HG02623 (cell line): ENCODE measurements around the gene DHRS9.

ENCODE experiments used
- ATAC-seq: cut with Tn5 transposase; IDR thresholded peaks from one replicate; pipeline ENCODE4 v1.9.1; 2021; ENCODE audit warnings: moderate library complexity; ENCODE audit not compliant: unreplicated experiment

The DHRS9 gene

DNA sequence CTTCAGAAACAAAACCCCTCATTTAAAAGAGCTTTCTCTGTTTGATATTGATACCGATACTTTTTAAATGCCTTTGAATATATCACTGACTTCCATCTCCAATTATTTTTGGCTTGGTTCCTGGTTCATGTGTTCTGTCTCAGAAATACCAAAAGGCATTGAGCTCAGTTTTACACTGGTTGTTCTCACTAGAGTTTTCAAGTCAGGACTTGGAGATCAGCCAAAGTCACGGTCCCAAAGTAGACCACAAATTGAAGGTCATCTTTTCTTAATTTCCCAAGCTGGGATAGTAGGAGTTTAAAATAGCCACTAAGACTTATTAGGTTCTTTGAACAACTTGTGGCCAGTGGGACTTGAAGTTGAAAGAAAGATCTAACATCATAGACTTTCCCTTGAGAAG lies 24.2 kb downstream of the DHRS9 start:
- no peak for ATAC-seq

DNA sequence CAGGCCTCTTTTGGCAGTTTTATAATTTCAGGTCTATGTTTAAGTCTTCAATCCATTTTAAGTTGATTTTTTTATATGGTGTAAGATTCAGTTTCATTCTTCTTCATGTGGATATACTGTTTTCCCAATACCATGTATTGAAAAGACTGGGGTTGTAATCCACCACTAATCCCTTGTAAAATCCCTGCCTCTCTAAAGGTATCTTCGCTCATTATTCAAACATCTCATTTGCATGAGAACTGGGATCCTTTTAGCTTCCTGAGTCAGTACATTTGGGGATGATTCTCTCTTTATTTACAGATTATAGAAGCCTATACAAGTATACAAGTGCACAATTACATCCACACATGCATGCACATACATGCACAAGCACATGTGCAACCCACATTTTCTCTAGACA lies 25.3 kb downstream of the DHRS9 start:
- ATAC-seq: no peak

DNA sequence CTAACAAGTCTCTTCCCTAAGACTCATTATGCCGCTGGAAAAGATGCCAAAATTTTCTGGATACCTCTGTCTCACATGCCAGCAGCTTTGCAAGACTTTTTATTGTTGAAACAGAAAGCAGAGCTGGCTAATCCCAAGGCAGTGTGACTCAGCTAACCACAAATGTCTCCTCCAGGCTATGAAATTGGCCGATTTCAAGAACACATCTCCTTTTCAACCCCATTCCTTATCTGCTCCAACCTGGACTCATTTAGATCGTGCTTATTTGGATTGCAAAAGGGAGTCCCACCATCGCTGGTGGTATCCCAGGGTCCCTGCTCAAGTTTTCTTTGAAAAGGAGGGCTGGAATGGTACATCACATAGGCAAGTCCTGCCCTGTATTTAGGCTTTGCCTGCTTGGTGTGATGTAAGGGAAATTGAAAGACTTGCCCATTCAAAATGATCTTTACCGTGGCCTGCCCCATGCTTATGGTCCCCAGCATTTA lies 26.3 kb downstream of the DHRS9 start:
- ATAC-seq: peak; percentile 47

DNA sequence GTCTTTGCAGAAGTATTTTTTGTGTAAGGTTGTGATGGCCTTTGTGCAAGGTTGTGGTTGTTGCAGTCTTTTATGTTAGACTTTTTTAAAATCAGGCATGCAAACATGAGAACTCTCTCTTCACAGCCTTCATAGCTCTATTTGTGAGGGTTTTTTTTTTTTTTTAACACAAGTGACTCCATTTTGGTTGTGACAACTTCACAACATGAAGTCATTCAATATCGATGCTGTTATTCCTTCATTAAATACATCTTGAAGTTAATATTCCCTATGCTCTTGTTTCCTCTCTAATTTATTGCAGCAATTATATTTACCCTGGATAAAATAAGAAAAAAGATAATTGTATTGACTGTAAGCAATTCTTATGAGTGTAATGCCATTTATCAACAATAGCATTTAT lies 35.5 kb downstream of the DHRS9 start:
- ATAC-seq: no peak

DNA sequence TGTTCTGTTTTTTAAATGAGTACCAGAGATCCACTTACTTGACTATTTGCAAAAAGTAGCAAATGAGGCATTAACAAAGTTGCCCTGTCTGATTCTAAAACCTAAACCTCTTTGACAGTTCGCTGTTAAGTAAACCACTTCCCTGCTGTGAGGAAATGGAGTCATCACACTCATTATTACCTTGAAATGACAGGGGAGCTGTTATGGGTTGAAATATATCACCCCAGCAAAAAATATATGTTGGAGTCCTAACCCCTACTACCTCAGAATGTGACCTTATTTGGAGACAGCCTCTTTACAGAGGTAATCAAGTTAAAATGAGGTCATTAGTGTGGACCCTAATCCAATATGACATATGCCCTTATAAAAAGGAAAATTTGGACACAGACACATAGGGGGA lies 36.1 kb downstream of the DHRS9 start:
- ATAC-seq: no peak

DNA sequence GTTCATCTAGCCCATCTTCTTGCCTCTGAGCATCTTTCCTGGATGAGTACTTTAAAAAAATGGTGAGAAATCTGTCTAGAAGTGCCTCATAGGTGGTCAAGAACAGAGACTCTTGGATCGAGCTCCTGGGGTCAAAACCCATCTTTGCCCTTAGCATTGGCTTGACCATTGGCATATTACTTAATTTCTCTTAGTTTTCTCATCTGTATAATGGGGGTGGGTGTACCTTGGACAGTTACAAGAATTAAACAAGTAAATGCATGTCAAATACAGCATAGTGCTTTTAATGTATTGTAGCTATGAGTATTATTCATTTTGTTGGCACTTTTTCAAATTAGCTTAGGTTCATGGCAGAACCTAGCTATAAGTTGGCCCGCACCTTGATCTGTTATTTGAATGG lies 36.8 kb downstream of the DHRS9 start:
- no peak for ATAC-seq

DNA sequence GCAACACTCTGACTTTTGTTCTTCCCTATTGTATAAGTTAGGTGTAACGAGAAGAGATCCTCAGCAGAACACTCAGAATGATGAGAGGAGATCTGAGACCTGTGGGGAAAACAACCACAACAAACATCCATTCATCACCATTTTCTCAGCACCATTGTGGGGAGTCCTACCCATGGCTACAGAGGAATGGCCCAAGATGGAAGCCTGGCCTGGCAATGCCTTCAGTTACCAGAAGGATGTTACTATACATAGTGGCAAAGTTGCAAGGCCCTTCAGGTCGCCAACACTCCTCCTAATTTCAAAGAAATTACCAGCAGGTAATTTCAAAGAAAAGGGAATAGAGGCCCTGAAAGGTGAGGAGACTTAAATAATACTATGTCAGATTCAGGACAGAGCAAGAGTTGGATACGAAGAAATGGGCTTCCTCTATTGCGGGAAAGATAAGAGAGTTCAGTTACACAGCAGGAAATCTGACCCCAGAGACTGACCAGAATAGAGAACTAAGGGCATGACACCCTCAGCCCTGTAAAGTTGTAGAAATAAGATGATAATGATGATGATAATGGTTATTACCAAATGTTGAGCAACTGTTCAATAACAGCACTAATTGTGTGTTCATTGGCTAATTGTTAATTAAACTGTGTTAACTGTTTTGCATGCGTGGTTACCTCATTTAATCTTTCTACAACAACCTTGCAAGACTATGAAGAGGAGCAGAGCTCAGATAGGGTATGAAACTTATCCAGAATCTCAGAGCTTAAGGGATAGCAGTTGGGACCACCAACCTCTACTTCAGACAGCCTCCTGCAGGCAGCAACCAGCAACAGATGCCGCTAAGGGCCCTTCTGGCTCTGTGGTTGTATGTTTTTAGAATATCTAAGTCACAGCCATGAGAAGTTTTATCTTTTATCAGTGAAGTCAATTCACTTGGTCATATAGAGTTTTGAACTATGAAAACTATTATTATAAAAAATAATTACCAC lies 37.5 kb downstream of the DHRS9 start:
- no peak for ATAC-seq

DNA sequence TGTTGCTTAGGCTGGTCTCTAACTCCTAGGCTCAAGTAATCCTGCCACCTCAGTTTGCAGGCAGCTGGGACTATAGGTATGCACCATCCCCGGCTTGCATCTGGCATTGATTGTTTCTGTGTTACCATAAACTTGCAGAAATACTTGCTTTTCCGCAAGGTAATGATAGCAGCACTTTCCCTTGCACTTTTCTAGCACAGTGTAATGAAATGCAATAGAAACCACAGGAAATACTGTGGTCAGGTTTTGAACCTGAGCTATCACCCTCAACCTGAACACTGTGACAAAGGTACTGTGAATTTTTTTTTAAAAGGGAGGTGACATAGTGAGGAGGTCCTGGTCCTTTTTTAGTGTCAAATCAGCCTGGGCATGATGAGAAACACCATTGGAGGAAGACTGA lies 38.3 kb downstream of the DHRS9 start:
- ATAC-seq: peak; percentile 89

DNA sequence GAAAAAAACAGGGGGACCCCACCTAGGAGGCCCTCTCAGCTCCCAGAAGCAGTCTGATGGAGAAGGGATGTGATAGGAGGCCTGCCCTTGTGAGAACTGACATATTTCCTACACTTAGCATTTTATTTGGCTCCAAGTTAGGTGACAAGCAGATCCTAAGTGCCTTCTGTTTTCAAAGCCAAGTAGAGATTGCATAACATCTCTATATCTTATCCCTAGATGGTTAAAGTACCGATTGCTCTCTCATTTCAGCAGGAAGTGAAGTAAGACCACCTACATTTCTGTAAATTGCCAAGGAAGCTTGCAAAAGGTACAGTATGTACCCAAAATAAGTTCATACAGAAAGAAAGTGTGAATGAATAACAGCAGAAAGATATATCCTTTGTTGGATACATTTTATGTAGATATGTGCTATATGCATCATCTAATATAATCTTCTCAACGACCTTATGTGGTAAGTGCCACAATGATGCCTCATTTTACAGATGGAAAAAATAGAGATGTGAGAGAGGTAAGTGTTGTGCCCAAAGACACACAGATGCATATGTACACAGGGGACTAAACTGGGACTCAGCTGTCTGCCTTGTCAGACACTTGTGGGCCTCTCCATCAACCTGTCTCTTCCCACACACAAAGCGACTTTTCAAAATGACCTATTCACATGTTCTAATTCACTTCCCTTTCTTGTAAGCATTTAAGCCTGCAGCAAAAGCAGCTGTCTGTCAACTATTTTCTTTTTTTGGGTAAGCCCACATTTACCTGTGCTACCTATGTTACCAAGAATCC lies 38.9 kb downstream of the DHRS9 start:
- no peak for ATAC-seq

DNA sequence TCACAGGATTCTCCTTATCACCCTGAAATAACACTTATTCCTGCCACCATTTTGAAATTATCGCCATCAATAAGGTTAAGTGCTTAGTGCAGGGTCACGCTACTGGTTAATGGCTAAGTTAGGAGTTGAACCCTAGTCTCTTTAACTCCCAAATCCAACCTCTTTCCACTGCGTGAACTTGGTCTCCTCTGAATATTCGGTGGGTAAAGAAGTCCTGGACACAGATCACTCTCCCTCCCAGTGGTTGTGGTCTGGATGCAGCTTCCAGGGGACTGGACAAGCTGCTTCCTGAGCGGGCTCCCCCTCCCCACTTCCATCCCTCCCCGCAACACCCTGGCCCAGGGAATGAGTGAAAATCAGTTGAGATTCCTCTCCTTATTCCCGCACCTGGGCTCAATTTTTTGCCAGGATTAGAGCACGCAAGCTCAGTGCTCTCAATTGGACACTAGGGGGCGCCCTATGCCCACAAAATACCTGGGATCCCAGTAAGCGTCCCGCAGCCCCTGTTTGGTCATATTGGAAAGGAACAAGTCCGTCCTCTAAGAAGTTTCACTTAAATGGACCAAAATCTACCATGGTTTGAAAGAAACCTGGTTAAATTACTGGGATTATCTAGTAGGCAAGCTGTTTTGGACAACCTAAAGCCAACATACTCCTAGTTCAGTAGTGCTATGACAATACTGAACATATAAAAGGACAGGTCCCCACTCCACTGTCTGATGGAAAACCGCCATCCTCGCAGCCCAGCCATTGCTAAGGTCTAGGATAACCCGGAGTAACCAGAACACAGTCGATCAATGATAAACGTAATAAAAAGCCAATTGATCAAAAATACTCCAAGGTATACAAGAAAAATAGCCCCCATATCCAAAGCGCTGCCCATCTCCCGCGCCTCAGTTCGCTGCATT lies 40.4 kb downstream of the DHRS9 start:
- ATAC-seq: peak; percentile 45

DNA sequence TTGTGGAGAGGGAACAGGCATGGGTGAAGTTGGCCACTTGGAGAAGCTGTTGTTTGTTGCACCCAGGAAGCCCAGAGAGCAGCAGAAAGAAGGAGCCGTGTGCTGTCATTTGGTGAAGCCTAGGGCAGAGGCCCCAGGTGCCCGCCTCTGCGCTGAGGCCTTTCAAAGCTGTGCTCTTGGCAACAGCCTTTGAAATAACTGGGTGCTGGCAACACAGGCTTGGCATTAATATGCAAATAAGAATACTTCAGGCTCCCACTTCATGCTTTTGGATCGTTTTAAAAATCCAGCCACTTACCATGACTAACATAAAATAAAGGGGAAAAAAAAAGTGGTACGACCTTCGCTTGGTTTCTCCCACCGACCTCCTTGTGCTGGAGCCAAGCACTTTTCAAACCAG lies 41.1 kb downstream of the DHRS9 start:
- ATAC-seq: no peak

DNA sequence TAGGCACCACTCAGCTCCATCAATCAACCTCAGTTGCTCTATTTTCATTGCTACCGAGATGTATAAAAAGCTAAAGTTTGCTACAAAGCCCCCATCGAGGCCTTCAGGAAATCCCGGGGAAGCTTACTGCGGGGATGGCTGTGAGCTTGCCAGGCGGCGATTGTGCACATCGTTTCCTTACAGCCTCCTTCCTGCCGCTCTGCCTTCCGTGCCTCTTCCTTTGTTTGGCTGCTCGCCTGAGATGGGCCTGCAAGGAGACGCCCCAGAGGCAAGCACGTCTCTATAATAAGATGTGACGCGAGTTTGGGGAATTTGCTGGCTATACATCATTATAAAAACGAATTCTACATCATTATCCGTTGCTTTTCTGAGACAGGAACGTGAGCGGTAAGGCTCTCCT lies 41.6 kb downstream of the DHRS9 start:
- no peak for ATAC-seq

DNA sequence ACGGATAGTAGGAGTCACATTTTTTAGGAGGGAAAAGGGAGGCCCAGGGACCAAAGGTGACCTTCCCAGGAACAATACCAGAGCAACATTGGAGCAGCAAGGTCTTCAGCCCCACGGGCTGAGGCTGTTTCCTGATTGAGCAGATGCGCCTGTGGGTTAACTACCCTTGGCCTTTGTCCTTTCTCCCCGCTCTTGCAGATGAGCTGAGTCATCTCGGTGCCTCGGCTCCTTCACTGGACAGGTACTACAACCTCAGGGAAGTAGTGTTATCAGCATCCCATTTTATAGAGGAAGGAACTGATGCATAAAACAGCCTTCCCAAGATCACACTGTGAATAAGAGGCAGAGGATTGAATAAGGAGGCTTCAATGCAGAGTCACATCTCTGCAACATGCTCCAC lies 43.5 kb downstream of the DHRS9 start:
- no peak for ATAC-seq

DNA sequence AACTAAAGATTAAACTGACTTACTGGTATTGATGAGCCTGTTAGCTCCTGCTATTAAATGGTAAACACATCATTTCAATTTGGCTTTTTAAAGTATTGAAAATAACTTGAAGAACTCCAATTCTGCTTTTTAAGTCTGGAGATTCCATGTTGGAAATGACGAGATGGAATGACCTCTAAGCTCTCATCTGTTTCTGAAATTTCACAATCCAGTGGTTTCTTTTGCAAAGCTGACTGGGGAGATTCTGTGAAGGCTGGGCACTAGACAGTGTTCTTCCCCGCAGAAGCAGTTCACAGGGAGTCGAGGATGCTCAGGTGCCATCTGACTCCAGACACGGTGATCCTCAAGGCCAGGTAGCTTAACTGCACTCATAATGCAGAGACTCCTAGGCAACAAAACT lies 44.7 kb downstream of the DHRS9 start:
- ATAC-seq: no peak

DNA sequence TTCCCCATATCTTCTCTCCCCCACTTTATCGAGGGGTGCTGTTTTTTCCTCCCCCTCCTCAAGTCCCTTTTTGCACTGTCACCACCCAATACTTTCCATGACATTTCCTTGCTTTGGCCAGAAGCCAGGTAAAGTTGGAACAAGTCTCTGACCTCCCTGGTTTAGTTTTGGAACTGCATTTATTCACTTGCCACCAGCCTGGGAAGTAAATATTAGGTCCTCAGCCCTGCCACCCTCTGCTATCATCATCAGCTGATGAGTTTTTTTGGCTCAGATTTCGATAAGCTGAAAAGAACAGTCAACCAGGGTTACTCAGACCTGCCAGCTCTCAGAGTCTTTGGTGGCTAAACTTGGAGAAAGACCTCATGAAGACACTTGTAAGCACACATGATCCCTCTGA lies 47.0 kb downstream of the DHRS9 start:
- ATAC-seq: no peak

DNA sequence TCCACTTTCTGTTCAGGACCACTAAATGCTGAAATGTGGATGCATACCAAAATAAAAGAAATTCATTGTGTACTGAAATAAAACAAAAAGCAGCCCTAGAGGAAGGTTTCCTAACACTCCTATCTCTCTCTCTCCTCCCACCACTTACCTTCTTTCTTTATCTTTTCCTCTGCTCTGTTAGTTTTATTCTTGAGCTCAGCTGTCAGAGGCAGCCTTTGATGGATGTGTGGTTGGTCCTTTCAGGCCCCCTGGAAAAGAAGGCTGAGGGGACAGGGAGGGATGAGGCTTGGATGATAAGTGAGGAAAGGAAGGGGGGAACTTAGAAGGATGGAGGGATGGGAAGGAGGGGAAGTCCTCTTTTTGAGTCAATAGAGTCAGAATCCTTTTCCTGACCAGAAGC lies 47.6 kb downstream of the DHRS9 start:
- no peak for ATAC-seq

DNA sequence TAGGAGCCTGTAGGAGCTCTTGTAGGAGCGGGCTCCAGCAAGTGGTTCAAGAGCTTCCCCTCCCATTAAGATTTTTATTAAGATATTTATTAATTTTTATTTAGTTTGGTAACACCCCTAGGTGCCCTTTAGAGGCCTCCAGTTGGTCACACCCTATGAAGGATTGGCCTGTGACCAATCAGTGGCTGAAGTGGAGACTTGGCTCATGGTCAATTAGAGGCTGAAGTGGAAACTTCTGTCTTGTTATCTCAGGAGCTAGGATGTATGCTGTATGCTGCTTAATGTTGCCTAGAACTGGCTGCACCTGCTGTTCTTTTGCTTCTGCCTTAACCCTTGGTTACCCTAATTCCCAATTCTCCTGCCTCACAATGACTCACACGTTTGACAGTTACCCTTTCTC lies 48.7 kb downstream of the DHRS9 start:
- no peak for ATAC-seq

DNA sequence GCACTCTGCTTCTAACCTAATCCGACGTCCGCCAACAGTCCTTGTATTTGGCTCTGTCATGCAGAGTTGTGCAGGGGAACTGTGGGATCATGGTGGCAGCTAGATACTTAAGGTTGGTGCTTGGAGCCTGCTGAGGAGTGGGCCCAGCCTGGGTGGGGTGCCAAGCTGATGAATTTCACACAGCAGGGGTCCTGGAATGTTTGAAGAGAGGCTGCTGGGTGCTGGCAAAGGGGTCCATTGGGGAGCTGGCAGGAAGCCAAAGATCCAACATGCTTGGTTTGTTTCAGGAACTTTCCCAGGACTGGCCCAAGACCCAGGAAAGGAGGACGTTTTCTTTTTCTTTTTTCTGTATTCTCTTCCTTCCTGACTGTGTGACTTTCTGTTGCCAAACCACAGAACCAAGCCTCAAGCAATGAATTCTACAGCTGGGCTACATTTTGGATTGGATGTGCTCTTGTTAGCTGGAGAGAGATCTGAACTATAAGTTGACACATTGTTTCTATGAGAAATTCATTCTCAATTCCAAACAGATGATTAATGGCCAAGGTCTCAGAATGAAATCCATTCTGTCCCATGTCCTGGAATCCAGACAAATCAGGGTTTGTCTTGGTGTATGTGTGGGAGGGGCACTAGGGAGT lies 49.9 kb downstream of the DHRS9 start:
- no peak for ATAC-seq

DNA sequence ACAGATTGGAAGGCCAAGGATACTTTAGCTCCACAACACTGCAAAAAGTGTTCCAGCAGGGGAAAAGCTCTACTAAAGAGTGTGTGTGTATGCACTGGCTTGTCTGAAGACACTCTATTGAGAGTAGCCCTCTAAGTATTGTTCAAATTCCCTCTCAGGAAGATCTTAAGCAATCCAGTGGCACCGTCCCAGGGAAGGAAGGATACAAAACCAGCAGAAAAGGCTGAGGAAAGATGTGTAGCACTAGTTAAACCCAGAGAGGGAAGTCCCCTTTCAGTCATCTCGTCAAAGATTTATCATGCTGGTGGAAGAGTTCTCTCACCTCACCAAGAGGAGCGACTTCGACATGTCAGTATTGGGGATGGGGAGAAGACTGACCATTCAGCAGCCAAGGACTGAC lies 50.5 kb downstream of the DHRS9 start:
- ATAC-seq: no peak

DNA sequence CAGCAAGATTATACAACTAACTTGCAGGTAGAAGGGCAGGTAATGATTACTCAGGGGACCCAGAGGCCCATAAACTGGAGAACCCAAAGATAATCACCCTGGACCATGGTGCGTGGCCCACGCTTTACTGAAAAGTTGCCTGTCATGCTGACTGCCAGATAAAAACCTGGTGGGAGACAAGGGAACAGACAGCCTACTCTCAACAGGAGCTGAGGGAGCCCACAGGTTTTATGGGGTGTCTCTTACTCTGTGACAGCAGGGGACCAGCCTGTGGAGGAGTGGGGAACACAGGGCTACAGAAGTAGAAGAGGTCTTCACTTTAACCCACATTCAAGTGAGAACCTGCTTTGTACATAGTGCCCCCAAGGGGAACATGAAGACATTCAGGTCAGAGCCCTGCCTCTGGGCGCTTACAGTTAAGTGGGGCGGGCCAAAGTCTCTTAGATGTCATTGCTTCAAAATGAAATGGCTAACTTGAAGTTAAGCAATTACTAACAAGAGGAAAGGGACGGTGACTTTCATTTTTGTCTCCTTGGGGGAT lies 60.4 kb downstream of the DHRS9 start:
- ATAC-seq: no peak
